ENCODE results near the gene NUDT16.
"Not testable (repeated sequence)": the region's sequence is repeated elsewhere in the genome, so short reads cannot be mapped to it uniquely, and the experiment has no call there.

NUDT16 gene

DNA sequence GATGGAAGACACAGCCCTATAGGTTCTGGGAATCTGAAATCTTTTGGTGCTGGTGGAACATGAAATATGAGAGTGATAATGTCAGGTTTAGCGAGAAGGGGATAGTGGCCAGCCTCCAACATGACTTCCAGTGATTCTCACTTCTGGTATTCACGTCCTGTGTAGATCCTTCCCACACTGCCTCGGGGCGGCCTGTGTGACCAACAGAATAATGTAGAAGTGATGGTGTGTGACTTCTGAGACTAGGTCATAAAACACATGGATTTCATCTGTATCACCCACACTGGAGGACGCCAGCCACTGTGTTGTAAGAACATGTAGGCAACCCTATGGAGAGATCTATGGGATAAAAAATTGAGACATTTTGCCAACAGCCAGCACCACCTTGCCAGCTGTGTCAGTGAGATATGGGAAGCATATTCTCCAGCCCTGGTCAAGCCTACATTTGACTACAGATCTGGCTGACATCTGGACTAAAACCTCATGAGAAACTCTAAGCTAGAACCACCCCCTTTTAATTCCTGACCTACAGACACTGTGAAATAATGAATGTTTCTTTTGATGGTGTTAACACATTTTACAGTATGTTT, 25.5 kb upstream of the NUDT16 start:
- Histone ChIP-seq H3K36me3 (ENCODE audit: control insufficient read depth in 5 of 5, insufficient read depth in 5 of 5, low read length in 5 of 5) (no peaks in the 10 kb centered on the region), H3K9me3 (ENCODE audit: control insufficient read depth in 5 of 5, low read length in 5 of 5) (no peaks in the 10 kb centered on the region), H3K27me3 (ENCODE audit: control insufficient read depth in 5 of 5, insufficient read depth in 4 of 5, low read length in 5 of 5) (no peaks in the 10 kb centered on the region), H3K9ac (ENCODE audit: low read length in 5 of 5) (no peak overlapping the region), H3K4me1 (ENCODE audit: control insufficient read depth in 5 of 5, insufficient read depth in 5 of 5, low read length in 5 of 5) (peaks cover 0 to under 1% (median 0%) of the 10 kb centered on the region in 5 donors), H3K4me3 (ENCODE audit: low read depth in 1 of 5, low read length in 5 of 5) (no peak overlapping the region), H3K27ac (ENCODE audit: low read depth, low read length) (no peak overlapping the region)

- peaks cover 0 to 12% (median 8%) of the 10 kb centered on the region in 5 donors for H3K4me1 ChIP-seq (ENCODE audit: control insufficient read depth in 5 of 5, insufficient read depth in 5 of 5, low read length in 5 of 5)
- H3K27me3 ChIP-seq (ENCODE audit: control insufficient read depth in 5 of 5, insufficient read depth in 4 of 5, low read length in 5 of 5), result no peaks in the 10 kb centered on the region
- no peak overlapping the region for H3K4me3 ChIP-seq (ENCODE audit: low read depth in 1 of 5, low read length in 5 of 5)
- no peak overlapping the region for H3K27ac ChIP-seq (ENCODE audit: low read depth, low read length)
- H3K9me3 ChIP-seq (ENCODE audit: control insufficient read depth in 5 of 5, low read length in 5 of 5), result no peaks in the 10 kb centered on the region
- no peak overlapping the region for H3K9ac ChIP-seq (ENCODE audit: low read length in 5 of 5)
- H3K36me3 ChIP-seq (ENCODE audit: control insufficient read depth in 5 of 5, insufficient read depth in 5 of 5, low read length in 5 of 5), result no peaks in the 10 kb centered on the region
Measured at GRCh38 chr3:131357275-131357674, 24.3 kb upstream of the NUDT16 start.

- Histone ChIP-seq H3K9me3 (ENCODE audit: control insufficient read depth in 5 of 5, low read length in 5 of 5) (no peaks in the 10 kb centered on the region), H3K27me3 (ENCODE audit: control insufficient read depth in 5 of 5, insufficient read depth in 4 of 5, low read length in 5 of 5) (no peaks in the 10 kb centered on the region), H3K27ac (ENCODE audit: low read depth, low read length) (no peak overlapping the region), H3K36me3 (ENCODE audit: control insufficient read depth in 5 of 5, insufficient read depth in 5 of 5, low read length in 5 of 5) (no peaks in the 10 kb centered on the region), H3K9ac (ENCODE audit: low read length in 5 of 5) (no peak overlapping the region), H3K4me1 (ENCODE audit: control insufficient read depth in 5 of 5, insufficient read depth in 5 of 5, low read length in 5 of 5) (peaks cover 0 to 21% (median 12%) of the 10 kb centered on the region in 5 donors), H3K4me3 (ENCODE audit: low read depth in 1 of 5, low read length in 5 of 5) (no peak overlapping the region)
Measured at GRCh38 chr3:131360191-131360755, 21.3 kb upstream of the NUDT16 start.

GRCh38 chr3:131361066-131361463, 20.5 kb upstream of the NUDT16 start:
- Histone ChIP-seq H3K4me3 (ENCODE audit: low read depth in 1 of 5, low read length in 5 of 5) (peak overlapping the region; percentile 44 to 80 (median 70)), H3K4me1 (ENCODE audit: control insufficient read depth in 5 of 5, insufficient read depth in 5 of 5, low read length in 5 of 5) (peaks cover 0 to 21% (median 12%) of the 10 kb centered on the region in 5 donors)
- H3K9ac ChIP-seq (ENCODE audit: low read length in 5 of 5); H3K9me3 ChIP-seq (ENCODE audit: control insufficient read depth in 5 of 5, low read length in 5 of 5); H3K27me3 ChIP-seq (ENCODE audit: control insufficient read depth in 5 of 5, insufficient read depth in 4 of 5, low read length in 5 of 5); H3K27ac ChIP-seq (ENCODE audit: low read depth, low read length); H3K36me3 ChIP-seq (ENCODE audit: control insufficient read depth in 5 of 5, insufficient read depth in 5 of 5, low read length in 5 of 5): not testable (repeated sequence)

DNA sequence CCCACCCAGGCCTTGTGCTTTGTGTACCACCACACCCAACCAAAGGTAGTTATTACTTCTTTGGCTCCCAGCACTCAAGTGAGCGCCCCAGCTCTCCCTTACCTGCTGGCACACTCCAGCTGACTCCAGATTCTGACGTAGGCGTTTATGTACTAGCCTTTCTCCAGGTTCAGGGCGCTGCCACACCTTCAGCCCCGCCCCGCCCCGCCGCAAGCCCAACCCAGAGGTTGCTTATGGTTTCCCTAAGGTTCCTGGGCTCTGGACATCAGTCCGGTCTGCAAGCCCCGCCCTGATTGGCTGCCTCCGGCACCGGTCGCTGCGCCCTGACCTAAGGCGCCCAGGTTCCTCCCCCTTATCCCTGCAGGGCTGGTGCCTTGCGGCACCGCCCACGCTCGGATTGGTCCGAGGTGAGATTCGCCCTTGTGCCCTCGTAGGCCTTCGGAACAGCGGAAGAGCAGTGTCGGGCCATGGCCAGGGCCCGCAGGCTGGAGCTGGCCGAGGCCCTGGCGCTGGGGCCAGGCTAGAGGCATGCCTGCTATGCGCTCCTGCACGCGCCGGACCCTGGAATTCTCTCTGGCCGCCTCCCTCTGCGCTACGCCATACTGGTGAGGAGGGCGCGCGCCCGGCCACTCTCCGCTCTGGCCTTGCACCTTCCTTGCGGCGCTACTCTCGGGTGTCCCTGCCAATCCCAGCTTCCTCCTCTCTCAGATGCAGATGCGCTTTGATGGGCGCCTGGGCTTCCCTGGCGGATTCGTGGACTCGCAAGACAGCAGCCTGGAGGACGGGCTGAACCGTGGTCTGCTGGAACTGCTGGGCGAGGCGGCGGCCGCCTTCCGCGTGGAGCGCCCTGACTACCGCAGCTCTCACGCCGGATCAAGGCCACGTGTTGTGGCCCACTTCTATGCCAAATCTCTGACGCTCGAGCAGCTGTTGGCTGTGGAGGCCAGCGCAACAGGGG, 19.8 kb upstream of the NUDT16 start:
- Histone ChIP-seq H3K9me3 (ENCODE audit: control insufficient read depth in 5 of 5, low read length in 5 of 5) (no peaks in the 10 kb centered on the region), H3K27me3 (ENCODE audit: control insufficient read depth in 5 of 5, insufficient read depth in 4 of 5, low read length in 5 of 5) (no peaks in the 10 kb centered on the region), H3K36me3 (ENCODE audit: control insufficient read depth in 5 of 5, insufficient read depth in 5 of 5, low read length in 5 of 5) (no peaks in the 10 kb centered on the region), H3K27ac (ENCODE audit: low read depth, low read length) (no peak overlapping the region), H3K4me3 (ENCODE audit: low read depth in 1 of 5, low read length in 5 of 5) (peak overlapping the region; percentile 53 to 80 (median 70)), H3K4me1 (ENCODE audit: control insufficient read depth in 5 of 5, insufficient read depth in 5 of 5, low read length in 5 of 5) (peaks cover 0 to 21% (median 12%) of the 10 kb centered on the region in 5 donors), H3K9ac (ENCODE audit: low read length in 5 of 5) (peak overlapping the region in 4 of 5 donors; percentile 27 to 74 (median 65))

DNA sequence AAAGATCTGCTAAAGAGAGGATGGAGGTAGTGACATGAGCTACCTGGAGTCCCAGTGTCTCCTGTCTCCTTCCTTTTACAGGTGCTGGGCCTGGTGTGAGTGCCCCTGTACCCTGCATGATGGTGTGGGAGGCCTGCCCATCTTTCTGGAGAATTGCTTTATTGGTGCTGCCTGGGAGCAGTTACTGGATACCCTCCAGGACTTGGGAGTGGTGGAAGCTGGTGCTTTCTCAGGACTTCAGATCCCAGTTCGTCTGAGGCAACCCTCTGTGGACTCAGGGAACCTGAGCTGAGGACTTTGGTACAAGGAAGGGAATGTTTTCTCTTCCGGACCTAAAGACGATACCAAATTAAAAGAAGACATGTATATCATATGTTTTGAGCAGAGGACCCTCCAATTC, 18.3 kb upstream of the NUDT16 start:
- Histone ChIP-seq H3K27me3 (ENCODE audit: control insufficient read depth in 5 of 5, insufficient read depth in 4 of 5, low read length in 5 of 5) (no peaks in the 10 kb centered on the region), H3K4me1 (ENCODE audit: control insufficient read depth in 5 of 5, insufficient read depth in 5 of 5, low read length in 5 of 5) (peaks cover 0 to 21% (median 12%) of the 10 kb centered on the region in 5 donors), H3K36me3 (ENCODE audit: control insufficient read depth in 5 of 5, insufficient read depth in 5 of 5, low read length in 5 of 5) (no peaks in the 10 kb centered on the region), H3K27ac (ENCODE audit: low read depth, low read length) (no peak overlapping the region), H3K9me3 (ENCODE audit: control insufficient read depth in 5 of 5, low read length in 5 of 5) (no peaks in the 10 kb centered on the region), H3K4me3 (ENCODE audit: low read depth in 1 of 5, low read length in 5 of 5) (no peak overlapping the region), H3K9ac (ENCODE audit: low read length in 5 of 5) (no peak overlapping the region)

DNA sequence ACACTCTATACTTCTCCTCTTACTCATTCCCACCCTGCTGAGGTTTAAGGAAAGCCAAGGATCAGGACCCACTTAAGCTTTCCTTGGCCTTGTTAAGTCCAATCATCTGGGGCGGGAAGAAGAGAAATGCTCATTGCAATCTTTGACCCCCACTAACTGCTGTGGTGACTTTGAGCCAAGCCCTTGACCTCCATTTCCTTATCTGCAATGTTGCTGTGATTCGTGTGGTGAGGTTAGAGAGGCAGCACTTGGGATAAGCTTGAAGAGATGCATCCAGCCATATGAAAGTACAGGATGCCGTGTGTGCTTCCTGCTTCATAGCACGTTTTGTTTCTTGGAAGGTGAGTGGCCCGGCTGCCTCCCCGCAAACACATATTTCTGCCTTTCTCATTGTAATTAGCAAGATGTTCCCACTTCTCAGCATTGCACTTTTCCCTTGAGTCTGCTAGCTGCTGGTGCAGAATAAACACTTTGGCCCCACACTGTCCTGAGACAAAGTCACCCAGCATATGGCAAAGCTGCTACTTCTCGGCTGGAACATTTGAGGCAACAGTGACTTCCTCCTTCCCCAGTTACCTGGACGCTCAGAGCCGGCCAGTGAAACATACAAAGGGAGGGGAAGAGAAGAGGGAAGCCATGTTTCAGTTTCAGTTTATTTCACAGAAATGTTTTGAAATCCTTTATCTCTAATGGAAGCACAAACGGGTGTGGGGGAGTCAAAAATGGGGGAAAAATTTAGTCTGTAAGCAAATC, 10.5 kb upstream of the NUDT16 start:
- Histone ChIP-seq H3K27me3 (ENCODE audit: control insufficient read depth in 5 of 5, insufficient read depth in 4 of 5, low read length in 5 of 5) (no peaks in the 10 kb centered on the region), H3K9me3 (ENCODE audit: control insufficient read depth in 5 of 5, low read length in 5 of 5) (no peaks in the 10 kb centered on the region), H3K4me1 (ENCODE audit: control insufficient read depth in 5 of 5, insufficient read depth in 5 of 5, low read length in 5 of 5) (peaks cover 0 to 6% (median 0%) of the 10 kb centered on the region in 5 donors), H3K4me3 (ENCODE audit: low read depth in 1 of 5, low read length in 5 of 5) (no peak overlapping the region), H3K27ac (ENCODE audit: low read depth, low read length) (no peak overlapping the region), H3K9ac (ENCODE audit: low read length in 5 of 5) (no peak overlapping the region), H3K36me3 (ENCODE audit: control insufficient read depth in 5 of 5, insufficient read depth in 5 of 5, low read length in 5 of 5) (peaks cover 6 to 48% (median 28%) of the 10 kb centered on the region in 5 donors)

DNA sequence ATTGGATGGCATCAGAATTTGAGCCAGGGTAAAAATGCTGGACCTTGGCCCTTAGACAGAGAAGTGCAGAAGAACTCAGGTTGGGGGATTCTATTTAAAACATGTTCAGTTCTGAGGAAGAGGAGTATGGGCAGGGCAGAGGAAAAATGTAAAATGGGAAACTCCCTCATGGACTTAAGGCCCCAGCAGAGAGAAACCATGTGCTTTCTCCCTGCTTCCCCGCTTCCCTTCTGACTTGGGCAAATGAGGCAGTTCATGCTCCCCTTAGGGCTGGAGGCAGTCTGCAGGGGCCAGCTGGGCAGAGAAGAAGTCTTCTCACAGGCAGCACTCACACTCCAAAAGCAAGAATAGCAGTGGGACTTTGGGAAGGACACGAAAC, 9.9 kb upstream of the NUDT16 start:
- Histone ChIP-seq H3K4me3 (ENCODE audit: low read depth in 1 of 5, low read length in 5 of 5) (no peak overlapping the region), H3K9ac (ENCODE audit: low read length in 5 of 5) (no peak overlapping the region), H3K27ac (ENCODE audit: low read depth, low read length) (no peak overlapping the region), H3K4me1 (ENCODE audit: control insufficient read depth in 5 of 5, insufficient read depth in 5 of 5, low read length in 5 of 5) (peaks cover 0 to 6% (median 0%) of the 10 kb centered on the region in 5 donors), H3K27me3 (ENCODE audit: control insufficient read depth in 5 of 5, insufficient read depth in 4 of 5, low read length in 5 of 5) (no peaks in the 10 kb centered on the region), H3K9me3 (ENCODE audit: control insufficient read depth in 5 of 5, low read length in 5 of 5) (no peaks in the 10 kb centered on the region), H3K36me3 (ENCODE audit: control insufficient read depth in 5 of 5, insufficient read depth in 5 of 5, low read length in 5 of 5) (peaks cover 6 to 53% (median 30%) of the 10 kb centered on the region in 5 donors)

DNA sequence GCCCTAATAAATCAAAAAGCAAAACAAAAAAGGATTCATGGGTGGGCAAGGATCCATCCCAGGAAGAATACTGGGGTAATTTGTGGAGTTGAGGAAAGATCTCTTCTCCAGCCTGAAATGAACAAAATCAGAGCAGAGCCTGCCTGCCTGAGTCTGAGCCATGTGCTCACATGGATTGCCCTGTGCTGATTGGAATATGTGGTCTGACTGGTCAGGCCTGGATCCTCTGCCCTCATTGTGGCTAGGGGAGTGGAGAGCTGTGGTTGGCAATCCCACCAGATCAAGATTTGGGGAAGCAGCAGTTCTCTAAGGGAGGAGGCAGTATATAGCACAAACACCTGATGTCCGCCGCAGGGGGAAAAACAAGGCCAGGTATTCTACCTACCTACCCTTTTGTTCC, 6.8 kb upstream of the NUDT16 start:
- Histone ChIP-seq H3K4me3 (ENCODE audit: low read depth in 1 of 5, low read length in 5 of 5) (no peak overlapping the region), H3K4me1 (ENCODE audit: control insufficient read depth in 5 of 5, insufficient read depth in 5 of 5, low read length in 5 of 5) (peaks cover 0 to 6% (median 2%) of the 10 kb centered on the region in 5 donors), H3K36me3 (ENCODE audit: control insufficient read depth in 5 of 5, insufficient read depth in 5 of 5, low read length in 5 of 5) (peaks cover 10 to 53% (median 30%) of the 10 kb centered on the region in 5 donors), H3K9ac (ENCODE audit: low read length in 5 of 5) (no peak overlapping the region), H3K27me3 (ENCODE audit: control insufficient read depth in 5 of 5, insufficient read depth in 4 of 5, low read length in 5 of 5) (no peaks in the 10 kb centered on the region), H3K27ac (ENCODE audit: low read depth, low read length) (no peak overlapping the region), H3K9me3 (ENCODE audit: control insufficient read depth in 5 of 5, low read length in 5 of 5) (no peaks in the 10 kb centered on the region)
